Astrocyte (in vitro differentiated cells and primary cell): ENCODE measurements around the gene RNASE12. TPM values are rescaled to one million over a fixed set of nuclear protein-coding genes. Genes with fewer than 3 reads are reported as not detected.

Experiments used
- DNase-seq: peaks from one replicate; pipeline ENCODE4 v3.0.0-alpha.2; 2010; ENCODE audit warnings: low read depth
- FAIRE-seq: peaks from 2 replicates; lab custom pipeline; 2011; peaks lifted over from hg19 to GRCh38; lab: Jason Lieb, UNC
- H2AFZ ChIP-seq: 2 replicates; pipeline ENCODE4 v1.6.0; 2012; ENCODE audit warnings: low read depth, low read length, inconsistent platforms
- H3K27ac ChIP-seq: 2 replicates; pipeline ENCODE4 v1.5.1; 2011; ENCODE audit warnings: low read depth, low read length, inconsistent platforms
- H3K27me3 ChIP-seq: 2 replicates; pipeline ENCODE4 v1.6.0; 2011; ENCODE audit warnings: low read length, inconsistent platforms; ENCODE audit not compliant: insufficient read depth
- H3K36me3 ChIP-seq: 2 replicates; pipeline ENCODE4 v1.5.1; 2011; ENCODE audit warnings: low read length, inconsistent platforms; ENCODE audit not compliant: insufficient read depth
- H3K4me1 ChIP-seq: 2 replicates; pipeline ENCODE4 v1.5.1; 2011; ENCODE audit warnings: low read length, inconsistent platforms; ENCODE audit not compliant: insufficient read depth
- H3K4me2 ChIP-seq: 2 replicates; pipeline ENCODE4 v1.6.0; 2012; ENCODE audit warnings: low read length, inconsistent platforms
- H3K4me3 ChIP-seq: 2 replicates; pipeline ENCODE4 v1.5.1; 2011; ENCODE audit warnings: low read depth, mild to moderate bottlenecking, low read length, inconsistent platforms; ENCODE audit not compliant: insufficient read depth
- H3K79me2 ChIP-seq: 2 replicates; pipeline ENCODE4 v1.6.0; 2012; ENCODE audit warnings: mild to moderate bottlenecking, low read length, inconsistent platforms; ENCODE audit not compliant: insufficient read depth
- H3K9ac ChIP-seq: 2 replicates; pipeline ENCODE4 v1.6.0; 2012; ENCODE audit warnings: mild to moderate bottlenecking, low read length, inconsistent platforms
- H3K9me3 ChIP-seq: 2 replicates; pipeline ENCODE4 v1.5.1; 2012; ENCODE audit warnings: low read depth, mild to moderate bottlenecking, low read length, inconsistent platforms; ENCODE audit not compliant: insufficient read depth
- H4K20me1 ChIP-seq: 2 replicates; pipeline ENCODE4 v1.6.0; 2012; ENCODE audit warnings: low read length, inconsistent platforms; ENCODE audit not compliant: insufficient read depth
- H3K27ac Mint-ChIP-seq: one replicate; pipeline ENCODE4 v1.8.0; 2021; ENCODE audit warnings: mild to moderate bottlenecking, mixed read lengths; ENCODE audit not compliant: unreplicated experiment
- H3K27me3 Mint-ChIP-seq: one replicate; pipeline ENCODE4 v1.8.0; 2021; ENCODE audit warnings: low read depth, mixed read lengths; ENCODE audit not compliant: unreplicated experiment
- H3K36me3 Mint-ChIP-seq: one replicate; pipeline ENCODE4 v1.8.0; 2021; ENCODE audit warnings: low read depth, mixed read lengths; ENCODE audit not compliant: unreplicated experiment
- H3K4me1 Mint-ChIP-seq: one replicate; pipeline ENCODE4 v1.8.0; 2021; ENCODE audit warnings: low read depth, mixed read lengths; ENCODE audit not compliant: unreplicated experiment
- H3K4me3 Mint-ChIP-seq: one replicate; pipeline ENCODE4 v1.8.0; 2021; ENCODE audit warnings: mild to moderate bottlenecking, moderate library complexity, mixed read lengths; ENCODE audit not compliant: unreplicated experiment
- H3K9me3 Mint-ChIP-seq: one replicate; pipeline ENCODE4 v1.8.0; 2021; ENCODE audit warnings: mild to moderate bottlenecking, mixed read lengths; ENCODE audit not compliant: unreplicated experiment
- EZH2 ChIP-seq: IDR thresholded peaks from 2 replicates; pipeline ENCODE4 v1.6.1; 2012; ENCODE audit warnings: mild to moderate bottlenecking, low read length, inconsistent platforms; ENCODE audit not compliant: insufficient read depth
- total RNA-seq: library from RNA; stranded (reverse); gene quantifications from 2 replicates; pipeline ENCODE4 v1.2.1, GENCODE V29; 2021
- TF ChIP-seq, protein P1 (sequence below): IDR thresholded peaks from 2 replicates; pipeline ENCODE4 v1.5.1; 2011; ENCODE audit warnings: low read depth, mild to moderate bottlenecking, inconsistent platforms, low read length, moderate library complexity; ENCODE audit not compliant: insufficient read depth

The RNASE12 gene
- total RNA-seq, 1 donor from 2014 or later = not detected

DNA sequence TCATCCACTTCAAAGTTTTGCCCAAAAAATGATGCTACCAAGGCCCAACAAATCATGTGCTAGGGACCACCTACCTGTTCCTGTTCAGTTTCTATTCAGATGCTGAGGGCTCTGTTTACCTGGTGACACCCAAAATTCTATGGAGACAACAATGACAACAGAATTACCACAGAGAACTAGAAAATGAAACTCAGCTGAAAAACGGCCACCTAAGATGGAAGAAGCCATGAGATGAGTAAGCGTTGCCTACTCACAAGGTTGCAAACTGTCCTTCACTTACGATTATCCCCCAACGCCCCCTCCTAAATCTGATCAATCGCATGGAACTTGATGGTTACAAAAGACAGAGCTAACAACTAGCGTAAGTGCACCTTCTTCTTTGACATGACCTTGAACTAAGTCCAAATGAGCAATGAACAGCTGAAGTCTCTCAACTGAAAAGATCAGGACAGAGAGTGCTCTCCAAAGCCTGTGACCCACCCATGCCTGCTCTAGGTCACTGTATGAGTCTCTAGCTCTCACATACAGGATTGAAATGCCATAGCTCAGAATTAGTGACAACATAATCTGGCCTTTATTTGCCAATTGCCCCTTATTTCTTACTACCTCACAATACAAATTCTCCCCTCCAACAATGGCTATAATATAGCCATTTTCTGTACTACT is 3.6 kb downstream of the RNASE12 start, which contains the start of gene RNASE11:
TSS of gene RNASE11 (minus strand) at position 513 of the 666 bp plus-strand sequence.
- no peak within 1 kb of the TSS for H3K4me2 ChIP-seq

DNA sequence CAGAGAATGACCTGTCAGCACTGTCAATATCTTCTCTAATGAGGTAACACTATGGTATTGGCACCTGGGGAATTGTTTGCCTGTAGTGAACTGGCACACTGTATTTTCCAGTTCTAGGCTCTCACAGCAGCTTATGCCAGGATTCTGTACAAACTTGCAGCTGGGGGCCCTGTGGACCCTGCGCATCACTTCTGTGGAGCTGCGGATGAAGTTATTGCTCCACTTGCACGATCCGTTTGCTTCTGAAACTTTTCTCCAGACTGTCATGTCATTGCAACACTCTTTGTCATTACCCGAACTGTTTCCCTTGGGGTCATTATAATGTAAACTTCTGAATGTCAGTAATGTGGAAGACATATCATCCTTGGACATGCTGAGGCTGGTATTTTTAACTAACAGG is 7.3 kb downstream of the RNASE12 start:
- no peak overlapping the region for H3K4me3 Mint-ChIP-seq

More for the DNA sequence above, 3.6 kb downstream of the RNASE12 start, which contains the start of gene RNASE11:
- no peak for TF ChIP-seq EZH2
- TF ChIP-seq, protein P1, sequence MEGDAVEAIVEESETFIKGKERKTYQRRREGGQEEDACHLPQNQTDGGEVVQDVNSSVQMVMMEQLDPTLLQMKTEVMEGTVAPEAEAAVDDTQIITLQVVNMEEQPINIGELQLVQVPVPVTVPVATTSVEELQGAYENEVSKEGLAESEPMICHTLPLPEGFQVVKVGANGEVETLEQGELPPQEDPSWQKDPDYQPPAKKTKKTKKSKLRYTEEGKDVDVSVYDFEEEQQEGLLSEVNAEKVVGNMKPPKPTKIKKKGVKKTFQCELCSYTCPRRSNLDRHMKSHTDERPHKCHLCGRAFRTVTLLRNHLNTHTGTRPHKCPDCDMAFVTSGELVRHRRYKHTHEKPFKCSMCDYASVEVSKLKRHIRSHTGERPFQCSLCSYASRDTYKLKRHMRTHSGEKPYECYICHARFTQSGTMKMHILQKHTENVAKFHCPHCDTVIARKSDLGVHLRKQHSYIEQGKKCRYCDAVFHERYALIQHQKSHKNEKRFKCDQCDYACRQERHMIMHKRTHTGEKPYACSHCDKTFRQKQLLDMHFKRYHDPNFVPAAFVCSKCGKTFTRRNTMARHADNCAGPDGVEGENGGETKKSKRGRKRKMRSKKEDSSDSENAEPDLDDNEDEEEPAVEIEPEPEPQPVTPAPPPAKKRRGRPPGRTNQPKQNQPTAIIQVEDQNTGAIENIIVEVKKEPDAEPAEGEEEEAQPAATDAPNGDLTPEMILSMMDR = no peak
- no peak within 1 kb of the TSS for H3K9ac ChIP-seq
- H3K4me1 ChIP-seq = no peaks in the 10 kb centered on the region
- Mint-ChIP-seq H3K36me3 (no peaks in the 10 kb centered on the region), H3K9me3 (peaks cover 1% of the 10 kb centered on the region), H3K27ac (no peak within 1 kb of the TSS), H3K4me1 (no peaks in the 10 kb centered on the region), H3K27me3 (peaks cover 15% of the 10 kb centered on the region), H3K4me3 (no peak within 1 kb of the TSS)
- no peaks in the 10 kb centered on the region for H3K9me3 ChIP-seq
- no peak within 1 kb of the TSS for H2AFZ ChIP-seq
- no peaks in the 10 kb centered on the region for H3K27me3 ChIP-seq
- no peaks in the 10 kb centered on the region for H3K36me3 ChIP-seq
- no peaks in the 10 kb centered on the region for H3K79me2 ChIP-seq
- H3K4me3 ChIP-seq = no peak within 1 kb of the TSS
- no peak for DNase-seq
- H4K20me1 ChIP-seq = no peaks in the 10 kb centered on the region
- FAIRE-seq = no peak
- no peak within 1 kb of the TSS for H3K27ac ChIP-seq

More for the DNA sequence above, 7.3 kb downstream of the RNASE12 start:
- no peak overlapping the region for H3K9ac ChIP-seq
- Mint-ChIP-seq H3K27ac (no peak overlapping the region), H3K36me3 (no peaks in the 10 kb centered on the region), H3K4me1 (no peaks in the 10 kb centered on the region), H3K9me3 (peaks cover 1% of the 10 kb centered on the region), H3K27me3 (peaks cover 5% of the 10 kb centered on the region)
- TF ChIP-seq EZH2 = no peak
- TF ChIP-seq, protein P1 = no peak
- no peak overlapping the region for H3K27ac ChIP-seq
- H3K27me3 ChIP-seq = no peaks in the 10 kb centered on the region
- no peaks in the 10 kb centered on the region for H3K9me3 ChIP-seq
- no peaks in the 10 kb centered on the region for H4K20me1 ChIP-seq
- no peaks in the 10 kb centered on the region for H3K4me1 ChIP-seq
- H3K36me3 ChIP-seq = no peaks in the 10 kb centered on the region
- H2AFZ ChIP-seq = no peak overlapping the region
- no peak for FAIRE-seq
- DNase-seq = no peak
- H3K79me2 ChIP-seq = no peaks in the 10 kb centered on the region
- H3K4me2 ChIP-seq = no peak overlapping the region
- no peak overlapping the region for H3K4me3 ChIP-seq
